Measurements from ENCODE around the gene HOMER3.

Gene HOMER3

DNA sequence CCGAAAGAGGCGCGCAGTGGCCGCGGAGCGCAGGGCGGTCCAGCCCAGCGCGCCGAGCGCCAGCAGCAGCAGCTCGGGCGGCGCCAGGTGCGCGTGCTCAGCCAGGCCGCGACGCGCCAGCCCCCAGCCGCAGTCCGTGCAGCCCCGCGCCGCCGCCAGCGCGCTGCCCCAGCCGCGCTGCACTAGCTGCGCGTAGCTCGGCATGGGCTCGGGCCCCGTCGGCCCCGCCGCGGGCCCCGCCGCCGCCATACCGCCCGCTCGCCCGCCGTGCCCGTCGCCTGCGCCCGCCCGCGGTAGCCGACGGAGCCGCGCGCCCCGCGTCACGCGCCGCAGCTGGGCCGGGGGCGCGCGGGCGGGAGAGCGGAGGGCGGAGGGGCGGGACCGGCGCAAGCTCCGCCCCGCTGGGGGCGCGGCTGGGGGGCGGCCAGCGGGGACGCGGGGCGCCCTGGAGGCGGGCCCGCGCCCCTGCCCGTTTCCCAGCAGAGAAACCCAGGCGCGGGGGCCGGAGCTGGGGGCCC lies 45.1 kb downstream of the HOMER3 start, which contains the start of gene CERS1:
CERS1 (minus strand) TSS at position 335 of the 518 bp plus-strand sequence; CDS start at position 249, 86 bp downstream.
- TF ChIP-seq GATA3 (IDR thresholded peaks at IDR 0.05; ENCODE audit: low read depth, low read length) (no peak), GATA2 (IDR thresholded peaks at IDR 0.05; ENCODE audit: low read depth, low read length) (no peak)

DNA sequence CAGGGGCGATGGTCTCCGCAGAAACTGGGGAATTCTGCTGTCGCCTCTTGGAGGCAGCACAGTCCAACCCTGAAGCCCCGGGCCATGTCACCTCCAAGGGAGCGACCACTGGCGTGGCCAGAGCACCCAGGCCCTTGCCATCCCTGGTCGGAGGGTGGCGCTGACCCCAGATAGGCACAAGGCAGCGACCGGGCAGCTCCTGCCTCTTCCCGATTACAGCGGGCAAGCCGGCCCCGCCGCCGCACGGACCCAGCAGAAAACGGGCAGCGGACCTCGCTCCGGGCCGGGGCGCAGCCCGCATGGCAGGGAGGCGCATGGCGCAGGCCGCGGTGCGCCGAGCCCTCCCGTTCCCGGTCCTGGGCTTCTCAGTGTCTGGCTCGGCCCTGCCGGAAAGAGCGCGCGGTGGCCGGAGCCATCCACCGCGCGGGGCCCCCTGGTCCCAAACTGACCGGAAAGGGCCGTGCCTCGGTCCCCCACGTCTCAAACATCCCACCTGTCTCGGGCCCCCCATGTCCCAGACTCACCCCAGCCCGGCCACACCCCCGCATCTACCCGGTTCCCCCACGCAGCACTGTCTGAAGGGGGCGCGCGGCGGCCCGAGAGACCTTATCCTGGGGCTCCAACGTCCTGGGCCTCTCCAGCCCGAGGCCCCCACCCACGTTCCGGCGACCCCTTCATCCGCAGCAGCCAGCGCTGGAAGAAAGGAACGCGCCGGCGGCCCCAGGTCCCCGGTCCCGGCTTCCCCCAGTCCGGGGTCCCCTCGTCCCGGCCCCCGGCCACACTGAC lies 45.8 kb downstream of the HOMER3 start:
- TF ChIP-seq GATA3 (IDR thresholded peaks at IDR 0.05; ENCODE audit: low read depth, low read length): no peak
- TF ChIP-seq GATA2 (IDR thresholded peaks at IDR 0.05; ENCODE audit: low read depth, low read length): no peak

DNA sequence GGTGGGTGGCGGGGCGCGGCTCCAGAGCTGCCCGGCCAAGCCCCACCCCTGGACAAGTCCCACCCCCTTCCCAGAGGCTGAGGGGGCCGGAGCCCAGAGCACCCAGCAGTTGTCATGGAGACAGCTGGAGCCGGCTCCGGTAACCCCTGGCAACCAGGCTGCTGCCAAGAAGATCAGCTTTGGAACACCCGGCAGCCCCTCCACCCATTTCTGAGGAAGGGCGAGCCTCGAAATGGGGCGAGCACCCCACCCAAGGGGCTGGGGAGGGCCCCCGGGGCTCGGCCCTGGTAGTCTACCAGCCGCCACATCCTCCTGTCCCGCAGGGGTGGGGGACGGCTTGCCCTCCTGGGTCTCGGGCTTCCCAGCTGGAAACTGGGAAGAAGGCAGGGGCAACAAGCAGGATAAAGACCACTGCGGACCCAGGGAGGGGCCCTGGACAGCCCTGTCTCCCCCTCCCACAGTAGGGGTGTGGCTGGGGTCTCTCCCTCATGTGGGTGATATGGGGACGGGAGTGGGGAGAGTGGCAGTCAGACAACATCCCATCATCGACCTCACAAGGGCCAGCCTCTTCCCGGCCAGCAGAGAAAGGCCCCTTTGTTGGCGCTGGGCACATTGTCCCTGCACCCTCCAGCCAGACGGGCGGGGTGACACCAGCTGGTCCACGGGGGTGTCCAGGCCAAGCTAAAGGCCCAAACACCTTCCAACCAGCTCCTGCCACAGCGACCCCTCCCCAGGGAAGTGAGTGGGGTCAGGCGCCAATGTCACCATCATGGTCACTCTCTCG lies 46.6 kb downstream of the HOMER3 start:
- TF ChIP-seq GATA3 (IDR thresholded peaks at IDR 0.05; ENCODE audit: low read depth, low read length) (no peak), GATA2 (IDR thresholded peaks at IDR 0.05; ENCODE audit: low read depth, low read length) (no peak)

DNA sequence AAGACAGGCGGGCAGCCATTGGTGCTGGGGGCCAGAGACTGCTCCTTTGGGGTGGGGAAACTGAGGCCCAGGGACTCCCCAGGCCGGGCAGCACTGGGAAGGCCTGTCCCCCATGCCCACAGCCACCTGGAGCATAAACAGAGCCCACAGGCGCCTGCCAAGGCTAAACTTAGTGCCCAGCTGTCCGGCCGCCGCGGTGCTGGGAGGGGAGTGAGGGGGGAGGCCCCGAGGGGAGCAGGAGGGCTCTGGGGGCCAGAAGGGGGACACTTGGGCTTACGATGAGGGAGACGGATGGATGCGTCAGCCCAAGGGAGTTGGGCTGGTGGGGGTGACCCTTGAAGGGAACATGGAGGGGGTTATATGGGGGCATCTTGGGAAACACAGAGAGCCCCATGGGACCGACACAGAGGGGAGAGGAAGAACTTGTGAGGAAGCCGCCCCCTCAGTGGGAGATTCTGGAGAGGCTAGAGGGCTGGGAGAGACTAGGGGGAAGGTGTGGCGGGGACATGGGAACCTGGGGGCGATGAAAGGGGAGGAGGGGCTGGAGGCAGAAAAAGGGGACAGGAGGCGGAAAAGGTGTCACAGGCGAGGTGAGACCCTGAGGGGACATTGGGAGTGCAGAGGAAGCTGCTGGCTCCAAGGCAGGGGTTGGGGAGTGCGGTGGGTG lies 47.3 kb downstream of the HOMER3 start:
- TF ChIP-seq GATA2 (IDR thresholded peaks at IDR 0.05; ENCODE audit: low read depth, low read length): no peak
- no peak for TF ChIP-seq GATA3 (IDR thresholded peaks at IDR 0.05; ENCODE audit: low read depth, low read length)

DNA sequence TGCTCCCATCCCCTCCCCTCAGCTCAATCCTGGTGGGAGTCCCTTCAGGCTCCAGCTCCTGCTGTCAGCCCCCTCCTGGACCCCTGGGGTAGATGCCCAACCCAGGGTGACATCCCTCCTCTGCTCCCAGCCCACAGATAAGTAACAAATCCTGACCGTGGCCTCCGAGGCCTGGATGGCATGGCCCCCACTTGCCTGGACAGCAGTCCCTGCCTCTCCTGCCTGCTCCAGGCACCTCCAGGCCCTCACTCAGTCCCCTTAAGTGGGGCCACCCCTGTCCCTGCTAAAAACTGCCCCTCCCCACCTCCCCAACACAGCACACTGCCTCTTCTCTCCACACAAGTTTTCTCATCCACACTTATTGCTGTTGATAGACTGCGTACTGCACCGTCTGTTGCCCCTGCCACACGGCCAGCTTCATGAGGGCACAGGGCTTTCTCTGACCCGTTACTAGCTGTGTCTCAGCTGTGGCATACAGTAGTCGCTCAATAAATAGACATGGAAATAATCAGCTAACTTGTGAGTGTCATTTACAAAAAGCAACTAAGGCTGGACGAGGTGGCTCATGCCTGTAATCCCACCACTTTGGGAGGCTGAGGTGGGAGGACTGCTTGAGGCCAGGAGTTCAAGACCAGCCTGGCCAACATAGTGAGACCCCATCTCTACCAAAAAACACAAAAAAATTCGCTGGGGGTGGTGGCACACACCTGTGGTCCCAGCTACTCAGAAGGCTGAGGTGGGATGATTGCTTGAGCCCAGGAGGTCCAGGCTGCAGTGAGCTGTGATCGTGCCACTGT lies 50.9 kb downstream of the HOMER3 start:
- TF ChIP-seq GATA2 (IDR thresholded peaks at IDR 0.05; ENCODE audit: low read depth, low read length) (no peak), GATA3 (IDR thresholded peaks at IDR 0.05; ENCODE audit: low read depth, low read length) (no peak)

DNA sequence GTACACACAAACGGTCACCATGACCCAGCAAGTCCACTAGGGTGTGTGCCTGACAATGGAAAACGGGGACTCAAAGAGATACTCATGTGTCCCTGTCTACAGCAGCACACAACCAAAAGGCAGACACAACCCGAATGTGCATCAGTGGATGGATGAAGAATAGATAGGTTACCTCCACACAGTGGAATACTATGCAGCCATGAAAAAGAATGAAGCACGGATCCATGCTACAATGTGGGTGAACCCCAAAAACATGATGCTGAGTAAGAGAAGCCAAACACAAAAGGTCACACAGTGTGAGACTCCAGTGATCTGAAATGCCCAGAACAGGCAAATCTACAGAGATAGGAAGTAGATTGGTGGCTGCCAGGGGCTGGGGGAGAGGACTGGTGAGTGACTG lies 54.0 kb downstream of the HOMER3 start:
- TF ChIP-seq GATA2 (IDR thresholded peaks at IDR 0.05; ENCODE audit: low read depth, low read length) (no peak), GATA3 (IDR thresholded peaks at IDR 0.05; ENCODE audit: low read depth, low read length) (no peak)

DNA sequence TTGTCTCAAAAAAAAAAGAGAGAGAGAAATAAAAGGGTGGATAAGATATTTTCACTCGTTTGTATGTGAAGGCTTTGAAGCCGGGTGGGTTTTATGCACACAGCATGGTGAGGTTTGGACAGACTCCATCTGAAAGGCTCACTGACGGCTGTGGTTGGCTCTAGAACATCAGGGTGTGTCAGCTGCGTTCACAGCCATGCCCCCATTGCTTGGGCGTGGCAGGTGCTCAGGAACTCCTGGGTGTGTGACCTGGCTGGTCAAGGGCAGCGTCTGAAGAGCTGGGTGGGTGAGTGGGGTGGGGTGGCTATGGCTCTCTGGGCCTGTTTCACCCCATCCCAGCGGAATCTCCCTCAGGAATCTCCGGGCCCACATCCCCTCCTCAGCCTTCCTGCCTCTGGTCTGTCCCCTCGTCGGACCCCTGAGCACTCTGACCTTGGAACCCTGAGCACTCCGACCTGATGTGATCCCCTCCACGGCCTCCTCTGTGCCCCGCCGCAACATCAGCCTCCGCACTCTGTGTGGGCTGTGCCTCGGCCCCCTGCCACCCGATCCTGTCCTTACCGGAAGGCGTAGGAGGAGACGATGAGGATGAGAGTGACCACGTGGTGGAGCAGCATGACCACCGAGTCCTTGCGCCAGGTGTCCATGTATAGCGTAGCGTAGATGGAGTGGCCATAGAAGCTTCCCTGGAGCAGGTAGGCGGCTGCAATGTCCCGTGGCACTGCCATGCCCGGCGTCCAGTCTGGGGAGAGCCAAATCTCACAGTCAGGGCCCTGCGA lies 57.3 kb downstream of the HOMER3 start:
- no peak for TF ChIP-seq GATA2 (IDR thresholded peaks at IDR 0.05; ENCODE audit: low read depth, low read length)
- no peak for TF ChIP-seq GATA3 (IDR thresholded peaks at IDR 0.05; ENCODE audit: low read depth, low read length)

DNA sequence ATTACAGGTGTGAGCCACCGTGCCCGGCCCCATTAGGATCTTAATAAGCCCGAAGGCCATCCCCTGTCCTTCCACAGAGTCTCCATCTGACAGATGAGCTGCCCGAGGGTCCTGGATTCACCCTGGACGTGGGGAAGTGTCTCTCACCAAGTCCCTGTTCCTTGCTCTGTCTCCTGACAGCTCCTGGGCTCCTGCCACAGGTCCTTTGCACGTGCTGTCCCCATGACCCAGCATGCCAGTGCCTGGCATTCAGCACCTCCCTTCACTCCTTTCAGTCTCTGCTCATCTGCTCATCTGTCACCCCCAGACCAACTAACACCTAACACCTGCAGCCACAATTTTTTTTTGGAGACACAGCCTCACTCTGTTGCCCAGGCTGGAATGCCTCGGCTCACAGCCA lies 59.5 kb downstream of the HOMER3 start:
- TF ChIP-seq GATA3 (IDR thresholded peaks at IDR 0.05; ENCODE audit: low read depth, low read length) (no peak), GATA2 (IDR thresholded peaks at IDR 0.05; ENCODE audit: low read depth, low read length) (no peak)

DNA sequence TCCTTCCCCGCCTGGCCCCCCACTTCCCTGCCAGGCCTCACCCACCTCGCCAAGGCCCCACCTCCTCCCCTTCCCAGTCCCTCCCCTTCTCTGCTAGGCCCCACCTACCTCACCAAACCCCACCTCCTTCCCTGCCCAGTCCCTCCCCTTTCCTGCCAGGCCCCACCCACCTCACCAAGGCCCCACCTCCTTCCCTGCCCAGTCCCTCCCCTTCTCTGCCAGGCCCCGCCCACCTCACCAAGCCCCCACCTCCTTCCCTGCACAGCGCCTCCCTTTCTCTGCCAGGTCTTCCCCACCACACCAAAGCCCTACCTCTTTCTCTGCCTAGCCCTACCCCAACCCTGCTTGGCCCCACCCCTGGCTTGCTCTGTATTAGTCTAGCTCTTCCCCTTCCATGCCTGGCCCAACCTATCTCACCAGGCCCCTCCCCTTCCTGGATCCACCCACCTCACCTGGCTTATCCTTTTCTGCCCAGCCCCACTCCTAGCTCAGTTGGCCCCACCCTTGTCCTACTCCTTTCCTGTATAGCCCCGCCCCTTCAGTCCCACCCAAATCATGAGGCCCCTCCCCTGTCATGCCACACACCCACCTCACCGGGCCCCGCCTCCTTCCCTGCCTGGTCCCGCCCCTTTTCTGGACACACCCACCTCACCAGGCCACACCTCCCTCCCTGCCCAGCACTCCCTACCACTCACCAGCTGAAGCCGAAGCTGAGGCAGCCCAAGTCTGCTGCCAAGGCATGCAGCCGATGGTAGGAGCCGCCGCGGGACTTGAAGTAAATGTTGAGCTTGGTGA lies 61.2 kb downstream of the HOMER3 start:
- no peak for TF ChIP-seq GATA2 (IDR thresholded peaks at IDR 0.05; ENCODE audit: low read depth, low read length)
